A549 (cell line): ENCODE results near the gene SRGAP1.
A peak's percentile ranks its signal among the peaks of the same experiment; 100 is the strongest.

Experiments used
- BCL3 ChIP-seq: fragments of >200 bp; sonication (Bioruptor Twin); formaldehyde crosslinking; IDR thresholded peaks from 3 replicates; pipeline ENCODE4 v1.6.1; 2016
- CEBPB ChIP-seq, 2 experiments: fragments of >200 bp in 1 of 2; sonication (Bioruptor Twin) in 1 of 2; formaldehyde crosslinking in 1 of 2; IDR thresholded peaks; 2 replicates each; pipeline ENCODE4 v1.6.1; 2012 to 2016
- CHD4 ChIP-seq: fragments of 200-600 bp; sonication (generic); IDR thresholded peaks from 2 replicates; pipeline ENCODE4 v1.6.1; 2016; ENCODE audit warnings: antibody characterized with exemption, mild to moderate bottlenecking, borderline replicate concordance
- CTCF ChIP-seq: fragments of >200 bp; sonication (Bioruptor Twin); formaldehyde crosslinking; IDR thresholded peaks from 3 replicates; pipeline ENCODE4 v1.5.1; 2016
- HEYL ChIP-seq: fragments of 250-450 bp; sonication (Bioruptor Pico); IDR thresholded peaks from 2 replicates; pipeline ENCODE4 v1.8.0; 2021; ENCODE audit warnings: mild to moderate bottlenecking, moderate library complexity
- MAX ChIP-seq: IDR thresholded peaks from 2 replicates; pipeline ENCODE4 v1.6.1; 2012
- PBX3 ChIP-seq: IDR thresholded peaks from 2 replicates; pipeline ENCODE4 v1.6.1; 2012
- PHF8 ChIP-seq: fragments of 200-600 bp; sonication (generic); IDR thresholded peaks from 2 replicates; pipeline ENCODE4 v1.6.1; 2016; ENCODE audit warnings: low read depth, mild to moderate bottlenecking, antibody characterized with exemption, moderate library complexity, borderline replicate concordance
- POLR2A ChIP-seq: IDR thresholded peaks from 2 replicates; pipeline ENCODE4 v1.6.1; 2012; ENCODE audit warnings: mild to moderate bottlenecking, low read length
- POLR2AphosphoS2 ChIP-seq: conservative IDR thresholded peaks from 2 replicates; pipeline ENCODE4 v1.6.1; 2012; ENCODE audit warnings: low read length, improper control_type of control experiment, inconsistent platforms
- RCOR1 ChIP-seq: fragments of 150-350 bp; IDR thresholded peaks from 2 replicates; pipeline ENCODE4 v1.6.1; 2014; ENCODE audit warnings: antibody characterized with exemption, low read length, low read depth
- RNF2 ChIP-seq: fragments of 200-600 bp; sonication (generic); IDR thresholded peaks from 2 replicates; pipeline ENCODE4 v1.6.1; 2016; ENCODE audit warnings: low read depth, mild to moderate bottlenecking, antibody characterized with exemption, moderate library complexity, borderline replicate concordance
- SMC3 ChIP-seq: fragments of >200 bp; sonication (Bioruptor Twin); formaldehyde crosslinking; IDR thresholded peaks from 3 replicates; pipeline ENCODE4 v1.6.1; 2018; ENCODE audit warnings: inconsistent platforms
- ZSCAN20 ChIP-seq: fragments of 250-450 bp; sonication (Bioruptor Pico); IDR thresholded peaks from 2 replicates; pipeline ENCODE4 v1.8.0; 2022; ENCODE audit warnings: mild to moderate bottlenecking, moderate library complexity

GRCh38 chr12:63843254-63843720 is 1.2 kb upstream of the SRGAP1 start:
- TF ChIP-seq CTCF: no peak
- no peak for TF ChIP-seq SMC3
- no peak for TF ChIP-seq PBX3
- no peak for TF ChIP-seq MAX
- no peak for TF ChIP-seq CHD4
- TF ChIP-seq BCL3: no peak
- no peak for TF ChIP-seq CEBPB (IDR thresholded peaks at IDR 0.05)
- TF ChIP-seq POLR2AphosphoS2: no peak
- TF ChIP-seq POLR2A: peak; percentile 48
- TF ChIP-seq ZSCAN20 (CRISPR knock-in tag): no peak
- no peak for TF ChIP-seq HEYL (CRISPR knock-in tag)
- peak; percentile 33; the same call in 1 of the 2 replicates for TF ChIP-seq PHF8
- no peak for TF ChIP-seq RNF2
- no peak for TF ChIP-seq RCOR1
